ENCODE measurements around the gene AZIN2.

The AZIN2 gene

GRCh38 chr1:33158366-33158765 lies 77.4 kb downstream of the AZIN2 start:
- no peak for DNase-seq

GRCh38 chr1:33159577-33159976 lies 78.6 kb downstream of the AZIN2 start:
- no peak for DNase-seq

GRCh38 chr1:33161061-33161681 lies 80.2 kb downstream of the AZIN2 start:
- DNase-seq = no peak

- no peak for DNase-seq
Measured at GRCh38 chr1:33162141-33162540, 81.2 kb downstream of the AZIN2 start.

DNA sequence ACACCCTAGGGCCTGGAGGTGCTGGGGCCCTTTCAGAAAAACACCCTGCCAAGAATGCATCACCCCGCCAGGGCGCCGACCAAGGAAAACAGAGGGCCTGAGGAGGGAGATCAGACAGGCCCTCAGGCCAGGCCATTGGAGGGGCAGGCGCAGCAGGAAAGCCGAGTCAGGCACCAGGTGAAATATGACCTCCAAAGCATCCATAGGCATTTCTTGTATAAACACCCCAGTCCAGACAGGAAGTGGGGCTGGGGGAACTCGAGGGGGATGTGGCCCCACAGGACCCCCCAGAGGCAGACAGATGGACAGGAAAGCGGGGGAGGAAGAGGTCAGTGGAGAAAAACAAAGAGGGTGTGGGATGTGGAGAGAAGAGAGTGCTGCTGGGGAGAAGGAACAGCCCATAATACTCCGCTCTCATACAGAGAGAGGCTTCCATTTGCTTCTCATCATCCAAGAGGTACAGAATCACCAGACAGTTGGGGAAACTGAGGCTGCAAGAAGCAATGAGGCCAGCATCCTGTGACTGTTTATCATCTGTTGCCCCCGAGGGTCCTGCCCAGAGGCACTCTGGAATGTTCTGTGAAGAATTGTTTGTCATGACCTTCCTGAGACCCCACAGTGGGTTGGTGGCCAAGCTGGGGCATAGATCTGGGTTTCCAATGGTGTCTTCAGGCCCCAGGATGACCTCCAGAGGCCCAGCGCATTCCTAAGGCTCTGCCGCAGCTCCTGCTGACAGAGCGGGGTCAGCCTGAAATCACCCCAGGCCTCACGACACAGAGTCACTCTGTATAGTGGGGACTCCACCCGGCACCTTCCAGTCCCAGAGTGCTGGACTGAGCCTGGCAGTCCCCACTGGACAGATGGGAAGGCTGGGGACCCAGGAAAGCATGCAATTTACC lies 82.9 kb downstream of the AZIN2 start:
- DNase-seq = no peak

DNA sequence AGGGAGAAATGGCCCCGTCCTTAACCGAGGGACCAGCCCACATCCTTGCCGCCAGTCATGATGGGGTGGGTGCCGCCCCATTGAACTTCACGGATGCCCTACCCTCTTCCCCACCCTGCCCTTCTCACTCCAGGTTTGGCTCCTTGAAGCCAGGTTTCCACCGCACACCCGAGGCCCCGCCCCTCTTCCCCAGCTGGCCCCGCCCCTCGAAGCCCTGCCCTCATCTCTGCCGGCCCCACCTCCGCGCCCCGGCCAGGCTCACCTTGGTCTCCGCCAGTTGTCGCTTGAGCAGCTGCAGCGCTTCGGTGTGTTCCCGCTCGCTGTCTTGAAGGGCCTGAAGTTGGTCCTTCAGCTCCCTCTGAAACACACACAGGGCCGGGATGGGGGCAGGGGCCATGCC lies 84.3 kb downstream of the AZIN2 start:
- no peak for DNase-seq

DNA sequence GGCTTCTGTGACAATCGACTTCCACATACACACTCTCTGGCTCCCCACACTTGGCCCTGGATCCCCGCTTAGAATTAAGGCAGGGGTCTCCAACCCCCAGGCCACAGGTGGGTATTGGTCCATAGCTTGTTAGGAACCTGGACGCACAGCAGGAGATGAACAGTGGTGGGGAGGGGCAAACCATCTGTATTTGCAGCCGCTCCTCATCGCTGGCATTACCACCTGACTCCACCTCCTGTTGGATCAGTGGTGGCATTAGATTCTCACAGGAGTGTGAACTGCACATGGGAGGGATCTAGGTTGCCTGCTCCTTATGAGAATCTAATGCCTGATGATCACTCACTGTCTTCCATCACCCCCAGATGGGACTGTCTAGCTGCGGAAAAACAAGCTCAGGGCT lies 84.9 kb downstream of the AZIN2 start:
- DNase-seq = no peak

- DNase-seq = no peak
Measured at GRCh38 chr1:33167650-33168447, 86.9 kb downstream of the AZIN2 start.

DNA sequence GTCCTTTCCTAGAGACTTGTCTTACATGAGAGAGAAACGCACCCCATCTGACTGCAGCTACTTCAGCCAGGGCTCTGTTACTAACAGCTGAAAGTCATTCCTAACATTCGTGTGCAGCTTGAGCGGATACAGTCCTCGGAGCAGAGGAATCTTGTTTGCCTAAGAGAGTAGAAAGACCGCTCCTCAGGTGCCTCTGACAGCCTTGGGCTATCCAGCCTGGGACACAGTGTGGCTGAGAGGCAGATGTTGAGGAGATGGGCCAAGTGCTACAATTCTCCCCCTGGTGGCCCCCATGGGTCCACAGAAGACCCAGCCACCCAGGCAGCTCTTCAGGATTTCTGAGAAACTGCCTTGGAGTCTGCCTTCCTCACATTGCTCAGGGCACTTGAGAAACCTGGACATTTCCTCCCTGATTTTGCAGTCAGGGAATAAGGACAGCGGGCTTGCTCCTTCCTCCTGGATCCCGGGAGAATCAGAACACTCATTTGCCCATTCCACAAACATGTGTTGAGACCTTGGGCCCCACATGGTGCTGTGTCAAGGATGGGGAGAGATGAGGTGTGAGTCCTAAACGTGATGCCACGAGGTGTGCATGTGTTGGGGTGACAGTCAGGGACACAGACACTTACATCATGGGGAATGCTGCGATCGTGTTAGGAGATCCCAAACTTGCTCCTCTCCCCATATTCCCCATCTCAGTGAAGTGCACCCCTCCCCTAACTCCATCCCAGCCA lies 87.8 kb downstream of the AZIN2 start:
- no peak for DNase-seq

GRCh38 chr1:33169290-33170055 lies 88.5 kb downstream of the AZIN2 start:
- DNase-seq = no peak

Measured in activated gamma-delta T cell (primary cell).